GM10266 (cell line): ENCODE measurements around the gene GFAP.

Experiments used
- DNase-seq: peaks from one replicate; pipeline ENCODE4 v3.0.0; 2012; ENCODE audit errors: extremely low spot score
- TF ChIP-seq, protein P1 (sequence below): IDR thresholded peaks from 2 replicates; pipeline ENCODE4 v1.5.1; 2012; ENCODE audit warnings: mild to moderate bottlenecking, low read depth; ENCODE audit not compliant: control insufficient read depth, insufficient read depth; ENCODE audit errors: missing control alignments

GFAP gene

DNA sequence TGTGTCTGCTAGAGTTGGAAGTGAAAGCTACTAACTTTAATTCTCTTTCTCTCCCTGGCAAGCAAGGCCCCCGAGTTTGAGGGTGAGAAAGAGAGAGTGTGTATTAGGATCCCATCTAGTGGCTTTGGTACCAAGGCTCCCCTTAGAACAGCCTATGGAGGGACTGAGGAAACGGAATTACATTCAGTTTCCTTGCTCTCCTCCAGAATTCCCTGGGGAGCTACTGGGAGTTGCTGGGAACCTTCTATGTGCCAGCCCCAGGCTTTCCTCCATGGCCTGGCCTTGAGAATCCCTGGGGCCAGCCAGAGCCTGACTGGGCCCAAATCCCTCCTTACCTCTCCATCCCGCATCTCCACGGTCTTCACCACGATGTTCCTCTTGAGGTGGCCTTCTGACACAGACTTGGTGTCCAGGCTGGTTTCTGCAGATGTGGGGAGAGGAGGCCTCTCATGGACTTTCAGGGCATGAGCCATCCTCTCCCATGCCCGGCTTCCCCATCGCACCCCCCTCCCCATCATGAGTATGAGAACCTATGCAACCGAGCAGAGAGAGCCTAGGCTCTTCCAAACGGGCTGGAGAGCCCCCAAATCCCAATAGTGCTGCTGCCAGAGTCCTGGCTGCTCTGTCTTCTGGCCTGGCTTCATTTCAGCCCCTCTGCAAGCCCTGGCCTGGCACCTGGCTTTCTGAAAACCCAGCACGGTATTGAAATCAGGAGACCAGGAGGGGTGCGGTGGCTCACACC is 7.4 kb downstream of the GFAP start:
- DNase-seq: no peak
- TF ChIP-seq, protein P1, sequence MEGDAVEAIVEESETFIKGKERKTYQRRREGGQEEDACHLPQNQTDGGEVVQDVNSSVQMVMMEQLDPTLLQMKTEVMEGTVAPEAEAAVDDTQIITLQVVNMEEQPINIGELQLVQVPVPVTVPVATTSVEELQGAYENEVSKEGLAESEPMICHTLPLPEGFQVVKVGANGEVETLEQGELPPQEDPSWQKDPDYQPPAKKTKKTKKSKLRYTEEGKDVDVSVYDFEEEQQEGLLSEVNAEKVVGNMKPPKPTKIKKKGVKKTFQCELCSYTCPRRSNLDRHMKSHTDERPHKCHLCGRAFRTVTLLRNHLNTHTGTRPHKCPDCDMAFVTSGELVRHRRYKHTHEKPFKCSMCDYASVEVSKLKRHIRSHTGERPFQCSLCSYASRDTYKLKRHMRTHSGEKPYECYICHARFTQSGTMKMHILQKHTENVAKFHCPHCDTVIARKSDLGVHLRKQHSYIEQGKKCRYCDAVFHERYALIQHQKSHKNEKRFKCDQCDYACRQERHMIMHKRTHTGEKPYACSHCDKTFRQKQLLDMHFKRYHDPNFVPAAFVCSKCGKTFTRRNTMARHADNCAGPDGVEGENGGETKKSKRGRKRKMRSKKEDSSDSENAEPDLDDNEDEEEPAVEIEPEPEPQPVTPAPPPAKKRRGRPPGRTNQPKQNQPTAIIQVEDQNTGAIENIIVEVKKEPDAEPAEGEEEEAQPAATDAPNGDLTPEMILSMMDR: no peak

DNA sequence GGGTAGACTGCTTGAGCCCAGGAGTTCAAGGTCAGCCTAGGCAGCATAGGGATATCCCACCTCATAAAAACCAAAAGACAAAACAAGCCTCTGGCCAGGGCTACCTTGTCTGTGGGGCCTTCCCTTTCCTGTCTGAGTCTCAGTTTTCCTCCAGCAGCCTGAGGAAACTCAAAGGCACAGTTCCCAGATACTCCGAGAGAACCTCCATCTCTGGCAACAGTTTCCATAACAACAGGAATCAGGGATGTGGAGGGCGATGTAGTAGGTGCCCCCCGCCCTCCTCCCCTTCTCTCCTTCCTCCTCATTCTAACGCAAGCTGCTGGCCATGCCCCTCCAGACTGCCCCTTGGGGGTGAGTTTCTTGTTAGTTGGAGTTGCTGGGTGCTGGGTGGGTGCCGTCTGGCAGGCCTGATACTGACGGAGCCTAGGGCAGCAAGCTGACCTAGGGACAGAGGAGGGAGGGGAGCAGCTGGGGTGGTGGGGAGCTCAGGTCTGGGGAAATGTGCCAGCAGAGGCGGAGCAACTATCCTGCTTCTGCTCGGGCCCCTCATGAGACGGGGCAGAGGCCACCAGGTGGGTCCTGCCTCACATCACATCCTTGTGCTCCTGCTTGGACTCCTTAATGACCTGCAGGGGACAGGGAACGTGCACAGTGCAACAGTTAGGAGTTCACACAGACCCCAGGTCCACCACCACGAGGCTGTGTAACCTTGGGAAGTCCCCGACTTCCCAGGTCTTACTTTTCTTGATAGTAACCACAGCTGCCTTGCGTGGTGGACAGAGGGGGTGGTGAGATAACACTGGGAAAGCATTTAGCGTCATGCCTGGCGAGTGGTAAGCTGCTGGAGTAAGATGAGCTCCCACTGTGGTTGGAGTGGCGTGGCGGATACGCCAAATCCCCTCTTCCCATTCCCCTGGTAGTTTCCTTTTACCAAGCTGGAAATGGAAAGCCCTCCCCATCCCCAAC is 8.3 kb downstream of the GFAP start:
- no peak for DNase-seq
- TF ChIP-seq, protein P1: no peak

DNA sequence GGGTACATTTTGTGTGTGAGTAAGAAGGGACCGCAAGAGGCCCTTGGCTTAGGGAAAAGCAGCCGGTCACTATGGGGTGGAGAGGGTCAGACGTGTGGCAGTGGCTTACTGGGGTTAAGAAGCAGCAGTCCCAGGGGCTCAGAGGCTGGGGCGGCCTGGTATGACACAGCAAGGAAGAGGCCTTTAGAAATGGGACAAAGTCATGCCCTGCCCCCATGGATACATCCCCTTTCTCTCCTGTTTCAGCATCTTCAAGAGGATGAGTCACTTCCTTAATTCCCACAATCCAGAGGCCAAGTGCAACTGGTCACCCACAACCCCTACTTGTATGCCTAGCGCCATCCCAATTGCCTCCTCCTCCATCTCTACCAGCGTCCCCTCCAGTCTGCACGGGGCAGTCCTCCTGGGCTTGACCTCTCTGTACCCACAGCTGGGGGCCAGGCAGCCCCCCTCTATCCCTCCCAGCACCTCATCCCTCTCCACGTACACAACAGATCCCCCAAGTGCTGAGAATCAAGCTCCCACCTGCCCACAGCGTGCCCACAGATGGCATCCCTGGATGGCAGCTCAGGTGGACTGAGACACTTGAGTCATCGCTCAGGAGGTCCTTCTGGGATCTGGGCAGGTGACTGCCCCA is 9.2 kb downstream of the GFAP start:
- no peak for DNase-seq

DNA sequence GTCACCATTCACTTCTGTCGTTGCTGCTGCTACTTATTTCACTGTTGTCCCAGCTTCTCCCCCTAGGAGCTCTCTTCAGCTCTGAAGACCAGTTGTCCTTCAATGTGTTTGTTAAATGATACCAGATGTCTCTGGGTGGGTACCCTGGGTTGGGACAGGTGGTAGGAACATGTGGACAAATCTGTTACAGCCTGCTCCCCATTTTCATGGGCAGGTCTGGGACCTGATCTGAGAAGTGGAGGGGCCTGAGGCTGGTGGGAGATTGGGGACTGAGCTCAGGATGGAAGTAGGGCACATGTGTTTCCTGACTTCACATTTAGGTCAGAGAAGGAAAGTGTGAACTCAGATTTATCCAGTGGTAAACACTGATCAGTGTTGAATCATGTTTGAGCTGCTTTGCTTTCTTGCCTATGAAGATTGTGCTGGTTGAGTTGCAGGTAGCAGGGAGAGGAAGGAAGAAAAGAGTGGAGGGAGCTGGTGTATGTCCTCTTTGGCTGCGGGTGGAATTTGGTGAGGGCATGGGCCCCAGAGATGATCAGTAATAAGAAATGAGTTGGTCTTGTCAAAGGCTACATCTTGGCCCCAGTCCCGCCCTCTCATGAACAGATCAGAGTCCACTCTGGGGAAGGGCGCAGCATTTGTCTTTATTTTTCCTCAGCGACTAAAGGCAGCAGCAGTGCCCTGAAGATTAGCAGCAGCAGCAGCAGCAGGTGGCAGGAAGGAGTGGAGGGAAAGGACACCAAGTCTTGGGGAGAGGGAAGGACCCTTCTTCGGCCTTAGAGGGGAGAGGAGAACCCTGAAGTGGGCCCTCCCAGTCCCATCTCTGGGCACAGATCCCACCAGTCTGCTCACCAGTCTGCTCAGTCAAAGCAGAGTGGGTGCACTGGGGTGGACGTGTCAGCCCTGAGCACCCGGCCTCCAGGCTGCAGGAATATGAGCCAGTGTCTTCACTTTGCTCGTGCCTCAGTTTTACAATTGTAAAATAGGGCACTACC is 10.0 kb downstream of the GFAP start:
- DNase-seq: no peak
- TF ChIP-seq, protein P1: no peak

More for the DNA sequence above, 9.2 kb downstream of the GFAP start:
- TF ChIP-seq, protein P1: no peak

DNA sequence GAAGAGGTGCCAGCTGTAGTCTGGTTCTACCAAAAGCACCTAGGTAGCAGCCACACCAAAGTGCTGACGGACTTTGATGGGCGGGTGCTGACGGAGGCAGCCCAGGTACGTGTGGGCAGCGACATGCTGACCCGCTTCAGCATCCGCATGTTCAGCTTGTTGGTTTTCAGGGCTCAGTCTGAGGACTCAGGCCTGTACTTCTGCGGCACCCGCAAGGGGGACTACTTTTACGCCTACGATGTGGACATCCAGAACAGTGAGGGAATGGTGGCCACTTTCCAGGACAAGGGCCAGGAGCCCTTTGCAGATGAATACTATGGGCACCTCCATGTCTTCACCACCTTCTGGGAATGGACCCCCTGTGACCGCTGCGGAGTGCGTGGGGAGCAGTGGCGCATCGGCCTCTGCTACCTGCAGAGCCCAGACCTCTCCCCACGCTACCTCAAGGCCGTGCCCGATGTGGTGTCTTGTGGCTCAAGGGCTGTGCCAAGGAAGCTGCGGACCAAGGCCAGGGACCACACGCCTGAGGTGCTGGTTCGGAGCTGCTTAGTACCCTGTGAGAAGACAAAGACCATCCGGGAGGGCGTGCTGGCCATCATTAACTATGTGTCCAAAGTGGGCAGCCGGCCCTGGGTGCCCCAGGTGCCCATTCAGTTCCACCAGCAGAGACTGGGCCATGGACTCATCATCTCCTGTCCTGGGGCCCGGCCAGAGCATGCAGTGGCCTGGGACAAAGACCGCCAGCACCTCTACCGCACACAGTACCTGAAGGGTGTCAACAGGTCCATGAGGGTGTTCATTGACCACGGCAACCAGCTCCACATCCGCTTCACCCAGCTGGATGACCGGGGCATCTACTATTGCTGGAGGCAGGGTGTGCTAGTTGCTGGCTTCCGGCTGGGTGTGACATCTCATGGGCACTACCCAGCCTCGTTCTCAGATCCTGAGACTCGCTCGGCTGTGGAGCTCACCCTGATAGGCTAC is 11.0 kb downstream of the GFAP start:
- no peak for DNase-seq
- TF ChIP-seq, protein P1: no peak
